NCI-H524 treated with DMSO at 0.1 percent for 48 hours (cell line): ENCODE data around the gene RBPJL.

Experiments
- DNase-seq: peaks from one replicate; lab custom pipeline; 2025; lab: John Stamatoyannopoulos, UW

The RBPJL gene

GRCh38 chr20:45306431-45306982 lies at the start of gene RBPJL:
Gene RBPJL, plus strand, starts transcription at chr20:45306840. Its CDS starts 83 bp downstream, at chr20:45306923.
- no peak for DNase-seq

- DNase-seq, result no peak
Observed at GRCh38 chr20:45257161-45257560, 49.5 kb upstream of the RBPJL start.

- no peak for DNase-seq
Observed at GRCh38 chr20:45257711-45258110, 48.9 kb upstream of the RBPJL start.

- no peak for DNase-seq
Observed at GRCh38 chr20:45258259-45258658, 48.4 kb upstream of the RBPJL start.

- DNase-seq, result no peak
Observed at GRCh38 chr20:45258664-45259063, 48.0 kb upstream of the RBPJL start.

GRCh38 chr20:45263556-45264266 lies 42.9 kb upstream of the RBPJL start:
- DNase-seq, result no peak

GRCh38 chr20:45266977-45267376 lies 39.7 kb upstream of the RBPJL start:
- no peak for DNase-seq

- no peak for DNase-seq
Observed at GRCh38 chr20:45268531-45268930, 38.1 kb upstream of the RBPJL start.

- no peak for DNase-seq
Observed at GRCh38 chr20:45269056-45269455, 37.6 kb upstream of the RBPJL start.

- no peak for DNase-seq
Observed at GRCh38 chr20:45269754-45270270, 36.8 kb upstream of the RBPJL start.

GRCh38 chr20:45275338-45275737 lies 31.3 kb upstream of the RBPJL start:
- no peak for DNase-seq

- no peak for DNase-seq
Observed at GRCh38 chr20:45279992-45280391, 26.6 kb upstream of the RBPJL start.

- no peak for DNase-seq
Observed at GRCh38 chr20:45282700-45283550, 23.7 kb upstream of the RBPJL start.

GRCh38 chr20:45283551-45284057 lies 23.0 kb upstream of the RBPJL start:
- DNase-seq, result no peak

- no peak for DNase-seq
Observed at GRCh38 chr20:45288376-45288775, 18.3 kb upstream of the RBPJL start.

GRCh38 chr20:45288860-45289259 lies 17.8 kb upstream of the RBPJL start:
- no peak for DNase-seq

GRCh38 chr20:45289942-45290676 lies 16.5 kb upstream of the RBPJL start:
- no peak for DNase-seq

- no peak for DNase-seq
Observed at GRCh38 chr20:45290677-45291355, 15.8 kb upstream of the RBPJL start.

- DNase-seq, result no peak
Observed at GRCh38 chr20:45291526-45291925, 15.1 kb upstream of the RBPJL start.

GRCh38 chr20:45292343-45292742 lies 14.3 kb upstream of the RBPJL start:
- DNase-seq, result no peak
